ENCODE measurements around the gene SPTBN2. TPM values are rescaled to one million over a fixed set of nuclear protein-coding genes. Genes with fewer than 3 reads are reported as not detected.

Gene SPTBN2
- total and polyA plus RNA-seq, 2 of the 8 experiments (the other 6 are each of a cell fraction or from before 2014, with no cell fraction given) = 19.1 to 69.0 TPM

- H4K20me1 ChIP-seq (replicated peaks in 1 of 2; ENCODE audit: control insufficient read depth in 1 of 2, insufficient read depth in 2 of 2, low read length in 2 of 2) = peaks cover 18 to 31% of the 10 kb centered on the region in 2 experiments
- no peak overlapping the region for H3K4ac ChIP-seq (replicated peaks; ENCODE audit: insufficient read length, low read depth, low read length)
- peaks cover 18 to 84% of the 10 kb centered on the region in 2 experiments for H3K79me2 ChIP-seq (ENCODE audit: control insufficient read depth in 1 of 2, insufficient read depth in 2 of 2, low read length in 2 of 2)
- H2BK15ac ChIP-seq (ENCODE audit: low read length) = no peak overlapping the region
- POLR2A ChIA-PET (ENCODE audit: partially characterized antibody) = interaction anchor here (1.6 to 66.2 kb wide), 4 partner anchors 7 to 125 kb away, joined by 3 to 2165 read pairs (median 1093); partner anchors contain the start of genes CCDC87, CCS, RBM14 and RBM4
- H3K23ac ChIP-seq (ENCODE audit: insufficient read length) = no peak overlapping the region
- H3K23me2 ChIP-seq (ENCODE audit: low read depth, low read length) = no peaks in the 10 kb centered on the region
- H2BK5ac ChIP-seq (ENCODE audit: low read depth, low read length) = no peak overlapping the region
- 85% methylated on average over 5 of the region's 5 CpGs; no CpG with 5 or more reads in 1 of the 2 experiments for WGBS, 2 experiments (ENCODE audit: extremely low coverage in 1 of 2, insufficient coverage in 1 of 2, insufficient read length in 1 of 2, insufficient replicate concordance in 2 of 2, low coverage in 1 of 2, low lambda C conversion rate in 2 of 2, missing lambda C conversion rate in 1 of 2)
- H2BK12ac ChIP-seq (ENCODE audit: low read depth, low read length) = no peak overlapping the region
- no peak overlapping the region for H4K8ac ChIP-seq (ENCODE audit: extremely low read depth, insufficient read depth, low read length)
- H3K4me2 ChIP-seq (ENCODE audit: insufficient read depth in 1 of 2, low read depth in 2 of 2, low read length in 2 of 2) = no peak overlapping the region
- CTCF ChIA-PET (ENCODE audit: partially characterized antibody) = interaction anchor here (1.0 to 1.5 kb wide), 4 partner anchors 12 to 70 kb away, joined by 3 read pairs; no protein-coding TSS in a partner anchor
- H3K4me1 ChIP-seq (replicated peaks in 1 of 4; ENCODE audit: control insufficient read depth in 3 of 4, insufficient read depth in 4 of 4, low read length in 3 of 4) = peaks cover 0 to 2% (median 0%) of the 10 kb centered on the region in 4 experiments; a peak in 1 of 7 replicates
- H2BK20ac ChIP-seq (ENCODE audit: low read length) = no peak overlapping the region
- no peak overlapping the region for H3K4me3 ChIP-seq (ENCODE audit: extremely low read depth in 1 of 4, insufficient read depth in 2 of 4, low read depth in 3 of 4, low read length in 4 of 4)
- no peak for FAIRE-seq
- H3K27ac ChIP-seq (ENCODE audit: low read depth, low read length) = no peak overlapping the region
- H2AK5ac ChIP-seq (ENCODE audit: low read depth, low read length) = no peak overlapping the region
- H2BK120ac ChIP-seq (replicated peaks; ENCODE audit: low read depth, low read length) = no peak overlapping the region
- no peak overlapping the region for H3K9ac ChIP-seq (replicated peaks in 1 of 4; ENCODE audit: extremely low read depth in 1 of 4, low read depth in 3 of 4, low read length in 3 of 4)
- H4K5ac ChIP-seq (ENCODE audit: insufficient read length, low read depth, low read length) = no peak overlapping the region
- no peaks in the 10 kb centered on the region for H3K9me3 ChIP-seq (ENCODE audit: insufficient read depth in 2 of 2, low read depth in 1 of 2, low read length in 1 of 2)
- H2AFZ ChIP-seq (ENCODE audit: low read length) = no peak overlapping the region
- H3K36me3 ChIP-seq (ENCODE audit: control insufficient read depth in 2 of 4, insufficient read depth in 4 of 4, low read length in 3 of 4) = peaks cover 20 to 67% (median 41%) of the 10 kb centered on the region in 4 experiments
- H3K27me3 ChIP-seq (replicated peaks in 1 of 4; ENCODE audit: control insufficient read depth in 3 of 4, extremely low read depth in 1 of 4, insufficient read depth in 3 of 4, low read length in 3 of 4) = no peaks in the 10 kb centered on the region
- H3K79me1 ChIP-seq (ENCODE audit: low read depth, low read length) = peaks cover 11% of the 10 kb centered on the region
- no peak overlapping the region for H3K14ac ChIP-seq (ENCODE audit: insufficient read length)
- no peak overlapping the region for H3K56ac ChIP-seq (replicated peaks; ENCODE audit: insufficient read length, low read depth, low read length)
- no peak overlapping the region for H4K91ac ChIP-seq (replicated peaks; ENCODE audit: insufficient read length, low read length)
- H3K18ac ChIP-seq (ENCODE audit: extremely low read depth, low read length) = no peak overlapping the region
- no peak for DNase-seq (ENCODE audit: low read depth in 1 of 2, low spot score in 2 of 2)
- TF ChIP-seq POLR2AphosphoS5 (IDR thresholded peaks at IDR 0.05; ENCODE audit: low read depth, low read length) (no peak), CTCF (IDR thresholded peaks at IDR 0.05; ENCODE audit: control extremely low read depth in 1 of 3, insufficient read depth in 1 of 3, low read depth in 1 of 3, low read length in 3 of 3) (no peak), HDAC2 (IDR thresholded peaks at IDR 0.05; ENCODE audit: borderline replicate concordance in 1 of 2, low read depth in 2 of 2, low read length in 2 of 2) (no peak), POLR2A (IDR thresholded peaks at IDR 0.05; ENCODE audit: control extremely low read depth in 1 of 2, low read depth in 2 of 2, low read length in 2 of 2) (no peak), E2F6 (IDR thresholded peaks at IDR 0.05) (no peak), ATF3 (IDR thresholded peaks at IDR 0.05; ENCODE audit: insufficient read depth, low read depth, low read length) (no peak), BRCA1 (IDR thresholded peaks at IDR 0.05; ENCODE audit: low read depth, low read length) (no peak), JUN (IDR thresholded peaks at IDR 0.05; ENCODE audit: low read depth, low read length) (no peak), BACH1 (IDR thresholded peaks at IDR 0.05; ENCODE audit: low read length) (no peak), EP300 (IDR thresholded peaks at IDR 0.05; ENCODE audit: borderline replicate concordance in 1 of 2, low read depth in 2 of 2, low read length in 2 of 2) (no peak)
These were observed 79.1 kb downstream of the SPTBN2 start for GRCh38 chr11:66649903-66650302.

All from H1 (cell line).